Astrocyte (in vitro differentiated cells and primary cell): ENCODE data around the gene REG4.

Experiments used
- EZH2 ChIP-seq: IDR thresholded peaks from 2 replicates; pipeline ENCODE4 v1.6.1; 2012; ENCODE audit warnings: mild to moderate bottlenecking, low read length, inconsistent platforms; ENCODE audit not compliant: insufficient read depth
- TF ChIP-seq, protein P1 (sequence below): IDR thresholded peaks from 2 replicates; pipeline ENCODE4 v1.5.1; 2011; ENCODE audit warnings: low read depth, mild to moderate bottlenecking, inconsistent platforms, low read length, moderate library complexity; ENCODE audit not compliant: insufficient read depth

- TF ChIP-seq, protein P1, sequence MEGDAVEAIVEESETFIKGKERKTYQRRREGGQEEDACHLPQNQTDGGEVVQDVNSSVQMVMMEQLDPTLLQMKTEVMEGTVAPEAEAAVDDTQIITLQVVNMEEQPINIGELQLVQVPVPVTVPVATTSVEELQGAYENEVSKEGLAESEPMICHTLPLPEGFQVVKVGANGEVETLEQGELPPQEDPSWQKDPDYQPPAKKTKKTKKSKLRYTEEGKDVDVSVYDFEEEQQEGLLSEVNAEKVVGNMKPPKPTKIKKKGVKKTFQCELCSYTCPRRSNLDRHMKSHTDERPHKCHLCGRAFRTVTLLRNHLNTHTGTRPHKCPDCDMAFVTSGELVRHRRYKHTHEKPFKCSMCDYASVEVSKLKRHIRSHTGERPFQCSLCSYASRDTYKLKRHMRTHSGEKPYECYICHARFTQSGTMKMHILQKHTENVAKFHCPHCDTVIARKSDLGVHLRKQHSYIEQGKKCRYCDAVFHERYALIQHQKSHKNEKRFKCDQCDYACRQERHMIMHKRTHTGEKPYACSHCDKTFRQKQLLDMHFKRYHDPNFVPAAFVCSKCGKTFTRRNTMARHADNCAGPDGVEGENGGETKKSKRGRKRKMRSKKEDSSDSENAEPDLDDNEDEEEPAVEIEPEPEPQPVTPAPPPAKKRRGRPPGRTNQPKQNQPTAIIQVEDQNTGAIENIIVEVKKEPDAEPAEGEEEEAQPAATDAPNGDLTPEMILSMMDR, result no peak
- no peak for TF ChIP-seq EZH2
These were observed 4.1 kb upstream of the REG4 start for GRCh38 chr1:119815361-119815760.
